Spleen (tissue), 11 donors: Measurements from ENCODE around the gene WDR54. TPM values are rescaled to one million over a fixed set of nuclear protein-coding genes. Genes with fewer than 3 reads are reported as not detected.
A peak's percentile ranks its signal among the peaks of the same experiment; 100 is the strongest.

Experiments
- DNase-seq: peaks from one replicate; pipeline ENCODE4 v3.0.0-alpha.2; 2020
- H3K27ac ChIP-seq, 8 donors: fragments of 200-600 bp; sonication (generic) in 7 of 8; 1 replicate in 4 of 8; 2 replicates in 4 of 8; pipeline versions ENCODE4 v1.5.0 to v1.8.0; 2016 to 2021; ENCODE audit warnings: inconsistent platforms in 4 of 8, mild to moderate bottlenecking in 4 of 8, moderate library complexity in 1 of 8
- H3K27me3 ChIP-seq, 7 donors: fragments of 200-600 bp; sonication (generic) in 6 of 7; replicated peaks in 1 of 7; 1 replicate in 4 of 7; 2 replicates in 3 of 7; pipeline versions ENCODE4 v1.5.0 to v1.8.0; 2016 to 2021; ENCODE audit warnings: inconsistent platforms in 3 of 7, mild to moderate bottlenecking in 1 of 7
- H3K36me3 ChIP-seq, 6 donors: fragments of 200-600 bp; sonication (generic) in 5 of 6; 1 replicate in 4 of 6; 2 replicates in 2 of 6; pipeline versions ENCODE4 v1.5.0 to v1.8.0; 2016 to 2021; ENCODE audit warnings: inconsistent platforms in 2 of 6
- H3K4me1 ChIP-seq, 6 donors: fragments of 200-600 bp; sonication (generic) in 5 of 6; 1 replicate in 3 of 6; 2 replicates in 3 of 6; pipeline versions ENCODE4 v1.5.0 to v1.8.0; 2016 to 2021; ENCODE audit warnings: inconsistent platforms in 3 of 6
- H3K4me3 ChIP-seq, 8 donors: fragments of 200-600 bp; sonication (generic) in 7 of 8; 1 replicate in 4 of 8; 2 replicates in 4 of 8; pipeline versions ENCODE4 v1.5.0 to v1.8.0; 2016 to 2021; ENCODE audit warnings: inconsistent platforms in 4 of 8, mild to moderate bottlenecking in 4 of 8, moderate library complexity in 2 of 8
- H3K9me3 ChIP-seq, 8 donors: fragments of 200-600 bp; sonication (generic) in 7 of 8; 1 replicate in 4 of 8; 2 replicates in 4 of 8; pipeline versions ENCODE4 v1.5.0 to v1.8.0; 2016 to 2021; ENCODE audit warnings: inconsistent platforms in 4 of 8
- POLR2A ChIP-seq, 3 donors: fragments of 450-650 bp; IDR thresholded peaks; one replicate each; pipeline ENCODE4 v1.5.1; 2017; ENCODE audit warnings: antibody characterized with exemption in 3 of 3, mild to moderate bottlenecking in 1 of 3
- POLR2AphosphoS5 ChIP-seq, 3 donors: sonication (generic); formaldehyde crosslinking; IDR thresholded peaks; one replicate each; pipeline ENCODE4 v1.5.1; 2017; ENCODE audit warnings: antibody characterized with exemption in 3 of 3
- WGBS, 5 donors: extraction: QIAGEN DNeasy Blood & Tissue Kit in 3 of 5; methylation state at CpG; one replicate each; pipeline versions ENCODE4 v1.1.5 to v1.1.7; 2013 to 2018; 5-methylcytosine and 5-hydroxymethylcytosine counted together
- intact Hi-C: fragments of 100-400 bp; cut with DNase I; formaldehyde crosslinking; loops from one replicate; pipeline ENCODE4 v1.15.0; 2023; ENCODE audit warnings: low total_unique reads
- polyA plus RNA-seq, 3 donors: library from polyadenylated mRNA; stranded (reverse); fragments of 200-250 nt; gene quantifications; one replicate each; pipeline ENCODE4 v1.2.1, GENCODE V29; 2013
- total RNA-seq, 7 donors: library from RNA; depleted of rRNA in 3 of 7; stranded (reverse); fragments of >200 nt in 3 of 7; fragmentation: NEBNext Ultra II Directional in 4 of 7; extraction: Animal tissue kit (Norgen Biotek cat#: 25700) in 4 of 7; gene quantifications; one replicate each; pipeline versions ENCODE4 v1.1.0 to v1.2.1, GENCODE V29; 2016 to 2021
- TF ChIP-seq, protein P1 (sequence below), 11 experiments: fragments of 200-600 bp in 7 of 11; fragments of 450-650 bp in 4 of 11; sonication (generic) in 4 of 11; IDR thresholded peaks in 8 of 11; conservative IDR thresholded peaks in 3 of 11; 1 replicate in 7 of 11; 2 replicates in 4 of 11; pipeline versions ENCODE4 v1.4.0 to v1.8.0; 2016 to 2021; ENCODE audit warnings: antibody characterized with exemption in 11 of 11, inconsistent platforms in 4 of 11, mild to moderate bottlenecking in 1 of 11
- donor health status: healthy with polysubstance abuse.
- donor health status: DM: no; HTN: no; CAD: no; lungs with moderate emphysema.
- donor health status: DM: no; HTN: no; CAD: no.
- donor health status: Bipolar disorder and iron deficiency.
- donor health status: healthy.
- donor health status: DM: no; HTN: no; CAD: no.
- donor health status: DM: yes; HTN: yes; CAD: no.

The WDR54 gene
- total and polyA plus RNA-seq, 10 donors: 15.1 to 26.0 (median 21.0) TPM

DNA sequence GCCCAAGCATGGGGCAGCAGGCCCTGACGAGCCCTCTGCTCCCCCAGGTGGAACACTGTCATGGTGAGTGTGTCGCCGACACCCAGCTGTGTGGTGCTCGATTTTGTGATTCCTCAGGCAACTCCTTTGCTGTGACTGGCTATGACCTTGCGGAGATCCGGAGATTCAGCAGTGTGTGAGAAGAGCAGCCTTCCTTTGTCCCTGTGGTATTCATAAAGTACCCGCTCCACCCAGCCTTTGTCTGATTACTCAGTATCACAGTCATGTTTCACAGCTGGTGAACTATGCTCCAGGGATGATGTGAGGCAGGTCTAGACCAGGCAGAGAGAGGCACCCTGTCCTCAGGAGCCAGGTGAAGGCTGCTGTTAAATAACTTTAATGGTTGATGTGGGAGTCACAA is 4.0 kb downstream of the WDR54 start:
- H3K27me3 ChIP-seq: no peaks in the 10 kb centered on the region
- intact Hi-C loops: no loop called here
- TF ChIP-seq POLR2AphosphoS5 (IDR thresholded peaks at IDR 0.05) (peak in 1 of 3 donors; percentile 16), POLR2A (IDR thresholded peaks at IDR 0.05) (no peak)
- TF ChIP-seq, protein P1, sequence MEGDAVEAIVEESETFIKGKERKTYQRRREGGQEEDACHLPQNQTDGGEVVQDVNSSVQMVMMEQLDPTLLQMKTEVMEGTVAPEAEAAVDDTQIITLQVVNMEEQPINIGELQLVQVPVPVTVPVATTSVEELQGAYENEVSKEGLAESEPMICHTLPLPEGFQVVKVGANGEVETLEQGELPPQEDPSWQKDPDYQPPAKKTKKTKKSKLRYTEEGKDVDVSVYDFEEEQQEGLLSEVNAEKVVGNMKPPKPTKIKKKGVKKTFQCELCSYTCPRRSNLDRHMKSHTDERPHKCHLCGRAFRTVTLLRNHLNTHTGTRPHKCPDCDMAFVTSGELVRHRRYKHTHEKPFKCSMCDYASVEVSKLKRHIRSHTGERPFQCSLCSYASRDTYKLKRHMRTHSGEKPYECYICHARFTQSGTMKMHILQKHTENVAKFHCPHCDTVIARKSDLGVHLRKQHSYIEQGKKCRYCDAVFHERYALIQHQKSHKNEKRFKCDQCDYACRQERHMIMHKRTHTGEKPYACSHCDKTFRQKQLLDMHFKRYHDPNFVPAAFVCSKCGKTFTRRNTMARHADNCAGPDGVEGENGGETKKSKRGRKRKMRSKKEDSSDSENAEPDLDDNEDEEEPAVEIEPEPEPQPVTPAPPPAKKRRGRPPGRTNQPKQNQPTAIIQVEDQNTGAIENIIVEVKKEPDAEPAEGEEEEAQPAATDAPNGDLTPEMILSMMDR (IDR thresholded peaks at IDR 0.05 in 8 of 11, conservative IDR thresholded peaks at IDR 0.05 in 3 of 11): no peak
- H3K4me3 ChIP-seq: no peak overlapping the region
- H3K27ac ChIP-seq: peak overlapping the region in 5 of 8 donors; percentile 7 to 64 (median 39)
- no peaks in the 10 kb centered on the region for H3K9me3 ChIP-seq
- peaks cover 4 to 36% (median 18%) of the 10 kb centered on the region in 6 donors for H3K4me1 ChIP-seq
- H3K36me3 ChIP-seq: peaks cover 0 to 59% (median 14%) of the 10 kb centered on the region in 6 donors
- DNase-seq: no peak
- 73 to 95% (median 78%) methylated on average over 6 to 7 of the region's 7 CpGs for whole genome bisulfite sequencing, 5 donors

- DNase-seq: peak; percentile 69
These were observed 4.7 kb downstream of the WDR54 start for GRCh38 chr2:74426181-74426758.

GRCh38 chr2:74427551-74427950 is 6.0 kb downstream of the WDR54 start:
- Histone ChIP-seq H3K4me3 (no peak overlapping the region), H3K4me1 (peaks cover 0 to 17% (median 3%) of the 10 kb centered on the region in 6 donors), H3K36me3 (peaks cover 0 to 61% (median 15%) of the 10 kb centered on the region in 6 donors), H3K27ac (no peak overlapping the region), H3K27me3 (no peaks in the 10 kb centered on the region), H3K9me3 (no peaks in the 10 kb centered on the region)
- intact Hi-C loops: no loop called here
- TF ChIP-seq, protein P1 (IDR thresholded peaks at IDR 0.05 in 8 of 11, conservative IDR thresholded peaks at IDR 0.05 in 3 of 11): no peak
- TF ChIP-seq POLR2AphosphoS5 (IDR thresholded peaks at IDR 0.05) (no peak), POLR2A (IDR thresholded peaks at IDR 0.05) (no peak)
- DNase-seq: peak; percentile 53
- WGBS, 5 donors: 84 to 95% (median 89%) methylated on average over 3 of the region's 3 CpGs

More at GRCh38 chr2:74426181-74426758, 4.7 kb downstream of the WDR54 start:
- intact Hi-C loops: no loop called here
- H3K9me3 ChIP-seq: no peaks in the 10 kb centered on the region
- H3K36me3 ChIP-seq: peaks cover 0 to 61% (median 15%) of the 10 kb centered on the region in 6 donors
- H3K4me3 ChIP-seq: no peak overlapping the region
- H3K27me3 ChIP-seq: no peaks in the 10 kb centered on the region
- TF ChIP-seq POLR2A (IDR thresholded peaks at IDR 0.05) (no peak), POLR2AphosphoS5 (IDR thresholded peaks at IDR 0.05) (peak in 1 of 3 donors; percentile 8)
- TF ChIP-seq, protein P1 (IDR thresholded peaks at IDR 0.05 in 8 of 11, conservative IDR thresholded peaks at IDR 0.05 in 3 of 11): no peak
- 87 to 92% (median 91%) methylated on average over 7 to 14 of the region's 14 CpGs for WGBS, 5 donors
- peaks cover 0 to 28% (median 11%) of the 10 kb centered on the region in 6 donors for H3K4me1 ChIP-seq
- H3K27ac ChIP-seq: peak overlapping the region in 5 of 8 donors; percentile 4 to 64 (median 39)

- 89 to 95% (median 92%) methylated on average over 5 of the region's 5 CpGs for WGBS, 5 donors
- peak; percentile 51 for DNase-seq
- peaks cover 0 to 17% (median 3%) of the 10 kb centered on the region in 6 donors for H3K4me1 ChIP-seq
- H3K36me3 ChIP-seq: peaks cover 0 to 61% (median 15%) of the 10 kb centered on the region in 6 donors
- H3K9me3 ChIP-seq: no peaks in the 10 kb centered on the region
- no peak overlapping the region for H3K27ac ChIP-seq
- intact Hi-C loops: no loop called here
- no peak overlapping the region for H3K4me3 ChIP-seq
- H3K27me3 ChIP-seq: no peaks in the 10 kb centered on the region
- TF ChIP-seq, protein P1 (IDR thresholded peaks at IDR 0.05 in 8 of 11, conservative IDR thresholded peaks at IDR 0.05 in 3 of 11): no peak
- TF ChIP-seq POLR2AphosphoS5 (IDR thresholded peaks at IDR 0.05) (no peak), POLR2A (IDR thresholded peaks at IDR 0.05) (no peak)
These were observed 7.1 kb downstream of the WDR54 start for GRCh38 chr2:74428675-74429074.
